Mucosa of descending colon (tissue), 3 donors: ENCODE data around the gene SPTBN4. TPM values are rescaled to one million over a fixed set of nuclear protein-coding genes. Genes with fewer than 3 reads are reported as not detected.
A peak's percentile ranks its signal among the peaks of the same experiment; 100 is the strongest.

Source experiments
- ATAC-seq: fragments of 200-7000 bp; cut with Tn5 transposase; one replicate; pipeline ENCODE4 v1.9.1; 2020; ENCODE audit warnings: mild to moderate bottlenecking, moderate library complexity
- DNase-seq, 3 donors: peaks; one replicate each; pipeline ENCODE4 v3.0.0-alpha.2; 2020
- H3K36me3 ChIP-seq: fragments of 200-600 bp; one replicate; pipeline ENCODE4 v1.8.0; 2021; ENCODE audit warnings: low read depth, mild to moderate bottlenecking
- H3K4me1 ChIP-seq: fragments of 200-600 bp; one replicate; pipeline ENCODE4 v1.8.0; 2021; ENCODE audit warnings: low read depth, mild to moderate bottlenecking
- H3K4me3 ChIP-seq: fragments of 200-600 bp; one replicate; pipeline ENCODE4 v1.8.0; 2021; ENCODE audit warnings: mild to moderate bottlenecking
- H3K9me3 ChIP-seq: fragments of 200-600 bp; one replicate; pipeline ENCODE4 v1.8.0; 2021; ENCODE audit warnings: mild to moderate bottlenecking
- intact Hi-C, 2 donors: fragments of 100-400 bp; cut with DNase I in 1 of 2; cut with micrococcal nuclease in 1 of 2; formaldehyde crosslinking; loops; one replicate each; pipeline versions ENCODE4 v1.11.0 to v1.11.1; 2022; cut with DNase I, micrococcal nuclease
- total RNA-seq, 3 donors: library from RNA; stranded (reverse); fragmentation: NEBNext Ultra II Directional in 2 of 3; extraction: Animal tissue kit (Norgen Biotek cat#: 25700) in 2 of 3; gene quantifications; one replicate each; pipeline versions ENCODE4 v1.2.1 to v1.2.4, GENCODE V29; 2021 to 2023
- TF ChIP-seq, protein P1 (sequence below): fragments of 200-600 bp; IDR thresholded peaks from one replicate; pipeline ENCODE4 v1.8.0; 2022; ENCODE audit warnings: antibody characterized with exemption, mild to moderate bottlenecking
- donor health status: DM: no; HTN: no; CAD: no; lungs with moderate emphysema.
- donor health status: DM: no; HTN: no; CAD: no.
- donor health status: DM: no; HTN: yes; CAD: no.

The SPTBN4 gene
- total RNA-seq, 3 donors from 2014 or later: 0.29 to 4.1 (median 0.82) TPM

DNA sequence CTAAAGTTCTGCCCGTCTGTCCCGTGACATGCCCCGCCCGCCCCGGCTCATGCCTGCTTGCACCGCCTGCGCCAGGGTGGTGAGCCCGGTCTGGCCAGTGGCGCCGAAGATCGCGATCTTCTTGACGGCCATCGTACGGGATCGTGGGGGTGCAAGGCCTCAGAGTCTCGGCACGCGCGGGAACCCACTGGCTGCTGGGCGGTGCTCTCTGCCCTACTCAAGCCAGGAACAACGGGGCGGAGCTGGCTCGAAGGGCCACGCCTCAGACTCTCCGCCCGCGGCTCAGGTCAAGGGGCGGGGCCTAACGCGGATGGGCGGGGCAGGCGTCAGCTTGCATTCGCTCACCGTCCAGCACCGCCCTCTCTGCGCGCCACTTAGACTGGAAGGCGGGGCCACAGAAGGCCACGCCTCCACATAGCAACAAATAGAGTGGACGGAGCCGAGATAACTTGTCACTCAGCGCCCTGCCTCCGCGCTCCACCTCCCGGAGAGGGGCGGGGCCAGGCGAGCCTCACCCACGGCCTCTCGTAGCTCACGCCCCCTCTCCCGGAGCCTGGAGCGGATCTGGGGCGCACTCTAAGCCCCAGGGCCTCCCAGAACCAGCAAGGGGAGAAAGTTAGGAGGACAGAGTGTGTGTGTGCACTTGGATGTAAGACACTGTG, 1.1 kb upstream of the SPTBN4 start, which contains the start of gene BLVRB:
Gene BLVRB, minus strand, starts transcription at position 189 of the 662 bp plus-strand sequence. Its CDS starts 57 bp downstream, at position 132.
- Histone ChIP-seq H3K4me1 (peaks cover 27% of the 10 kb centered on the region), H3K4me3 (peak within 1 kb of the TSS; percentile 64), H3K36me3 (peaks cover 4% of the 10 kb centered on the region), H3K9me3 (no peaks in the 10 kb centered on the region)
- ATAC-seq (peak; percentile 94), DNase-seq (peak; percentile 100)
- TF ChIP-seq, protein P1, sequence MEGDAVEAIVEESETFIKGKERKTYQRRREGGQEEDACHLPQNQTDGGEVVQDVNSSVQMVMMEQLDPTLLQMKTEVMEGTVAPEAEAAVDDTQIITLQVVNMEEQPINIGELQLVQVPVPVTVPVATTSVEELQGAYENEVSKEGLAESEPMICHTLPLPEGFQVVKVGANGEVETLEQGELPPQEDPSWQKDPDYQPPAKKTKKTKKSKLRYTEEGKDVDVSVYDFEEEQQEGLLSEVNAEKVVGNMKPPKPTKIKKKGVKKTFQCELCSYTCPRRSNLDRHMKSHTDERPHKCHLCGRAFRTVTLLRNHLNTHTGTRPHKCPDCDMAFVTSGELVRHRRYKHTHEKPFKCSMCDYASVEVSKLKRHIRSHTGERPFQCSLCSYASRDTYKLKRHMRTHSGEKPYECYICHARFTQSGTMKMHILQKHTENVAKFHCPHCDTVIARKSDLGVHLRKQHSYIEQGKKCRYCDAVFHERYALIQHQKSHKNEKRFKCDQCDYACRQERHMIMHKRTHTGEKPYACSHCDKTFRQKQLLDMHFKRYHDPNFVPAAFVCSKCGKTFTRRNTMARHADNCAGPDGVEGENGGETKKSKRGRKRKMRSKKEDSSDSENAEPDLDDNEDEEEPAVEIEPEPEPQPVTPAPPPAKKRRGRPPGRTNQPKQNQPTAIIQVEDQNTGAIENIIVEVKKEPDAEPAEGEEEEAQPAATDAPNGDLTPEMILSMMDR: no peak
- intact Hi-C loops: no loop called here

DNA sequence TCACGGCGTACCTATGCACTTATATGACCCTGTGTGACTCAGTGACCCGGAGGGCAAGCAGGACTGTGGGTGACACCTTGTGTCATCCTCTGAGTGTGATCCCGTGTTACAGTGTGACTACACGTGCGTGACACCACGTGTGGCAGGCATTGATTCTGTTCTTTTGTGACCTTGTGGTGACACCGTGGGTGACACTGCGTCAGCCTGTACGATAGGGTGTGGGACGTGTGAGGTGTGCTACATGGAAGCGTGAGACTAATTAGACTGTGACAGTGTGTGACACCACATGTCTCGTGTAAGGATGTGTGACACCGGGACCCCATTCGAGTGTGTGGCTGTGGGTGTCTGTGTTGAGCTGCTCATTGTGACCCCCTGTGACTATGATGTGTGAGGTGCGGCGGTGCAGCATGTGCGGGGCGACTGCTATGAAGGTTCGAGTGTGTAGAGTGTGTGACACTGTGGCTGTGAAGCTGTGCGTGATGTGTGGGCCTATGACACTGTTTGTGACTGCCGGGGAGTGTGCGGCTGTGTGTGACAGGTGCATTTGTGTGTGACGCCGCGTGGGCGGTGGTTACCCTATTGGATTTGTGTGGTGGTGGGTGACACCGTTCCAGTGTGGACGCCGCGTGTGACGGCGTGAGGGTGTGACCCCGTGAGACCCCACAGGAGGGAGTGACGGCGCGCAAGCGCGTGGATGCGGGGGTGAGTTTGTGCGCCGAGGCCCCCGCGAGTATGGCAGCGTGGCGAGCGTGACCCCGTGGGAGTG, 399 bp upstream of the SPTBN4 start:
- Histone ChIP-seq H3K4me3 (peak overlapping the region; percentile 64), H3K9me3 (no peaks in the 10 kb centered on the region), H3K36me3 (peaks cover 4% of the 10 kb centered on the region), H3K4me1 (peaks cover 24% of the 10 kb centered on the region)
- TF ChIP-seq, protein P1: no peak
- peak; percentile 50 for ATAC-seq
- intact Hi-C loops: no loop called here
- DNase-seq: peak in 2 of 3 donors; percentile 63 to 77

DNA sequence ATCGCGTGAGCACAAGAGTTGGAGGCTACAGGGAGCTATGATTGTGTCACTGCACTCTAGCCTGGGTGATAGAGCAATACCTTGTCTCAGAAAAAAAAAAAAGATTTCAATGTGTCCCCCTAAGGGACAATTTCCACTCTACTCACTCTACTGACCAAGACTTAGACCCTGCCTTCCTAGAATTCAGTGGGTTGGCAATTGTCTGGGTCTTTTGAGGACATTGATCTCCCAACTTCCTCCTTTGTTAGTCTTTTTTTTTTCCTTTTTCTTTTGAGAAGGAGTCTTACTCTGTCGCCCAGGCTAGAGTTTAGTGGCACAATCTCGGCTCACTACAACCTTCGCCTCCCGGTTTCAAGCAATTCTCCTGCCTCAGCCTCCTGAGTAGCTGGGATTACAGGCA, 2.2 kb downstream of the SPTBN4 start:
- Histone ChIP-seq H3K9me3 (no peaks in the 10 kb centered on the region), H3K36me3 (peaks cover 4% of the 10 kb centered on the region), H3K4me1 (peaks cover 24% of the 10 kb centered on the region), H3K4me3 (no peak overlapping the region)
- TF ChIP-seq, protein P1: no peak
- ATAC-seq (no peak), DNase-seq (no peak)
- intact Hi-C loops: no loop called here

DNA sequence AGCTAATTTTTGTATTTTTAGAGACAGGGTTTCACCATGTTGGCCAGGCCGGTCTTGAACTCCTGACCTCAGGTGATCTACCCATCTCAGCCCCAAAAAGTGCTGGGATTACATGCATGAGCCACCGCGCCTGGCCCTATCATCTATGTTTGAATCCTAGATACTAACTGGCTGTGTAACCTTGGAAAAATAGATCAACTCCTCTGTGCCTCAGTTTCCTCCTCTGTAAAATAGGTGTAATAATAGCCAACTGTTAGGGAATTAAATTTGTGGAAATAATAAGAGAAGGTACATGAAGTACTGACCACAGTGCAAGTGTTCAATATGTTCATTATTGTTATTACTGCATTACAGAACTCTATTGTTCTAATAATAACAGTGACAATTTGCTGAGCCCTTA, 4.3 kb downstream of the SPTBN4 start:
- no peaks in the 10 kb centered on the region for H3K9me3 ChIP-seq
- intact Hi-C loops: no loop called here
- H3K4me3 ChIP-seq: no peak overlapping the region
- TF ChIP-seq, protein P1: no peak
- no peaks in the 10 kb centered on the region for H3K36me3 ChIP-seq
- H3K4me1 ChIP-seq: peaks cover 11% of the 10 kb centered on the region
- DNase-seq (no peak), ATAC-seq (no peak)

DNA sequence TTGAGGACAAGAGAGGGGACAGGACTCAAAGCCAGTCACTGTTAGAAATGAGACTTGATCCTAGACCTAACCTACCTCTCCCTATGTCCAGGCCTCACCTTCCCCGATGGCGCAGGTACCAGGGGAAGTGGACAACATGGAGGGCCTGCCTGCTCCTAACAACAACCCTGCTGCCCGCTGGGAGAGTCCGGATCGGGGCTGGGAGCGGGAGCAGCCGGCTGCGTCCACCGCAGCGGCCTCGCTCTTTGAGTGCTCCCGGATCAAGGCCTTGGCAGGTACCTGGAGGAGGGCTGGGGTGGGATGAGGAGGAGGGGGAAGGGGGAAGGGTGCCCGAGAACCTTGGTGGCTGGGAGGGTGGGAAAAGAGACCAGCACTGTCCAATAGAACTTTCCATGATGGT, 5.7 kb downstream of the SPTBN4 start:
- ATAC-seq (no peak), DNase-seq (no peak)
- H3K9me3 ChIP-seq: no peaks in the 10 kb centered on the region
- H3K36me3 ChIP-seq: no peaks in the 10 kb centered on the region
- no peaks in the 10 kb centered on the region for H3K4me1 ChIP-seq
- no peak overlapping the region for H3K4me3 ChIP-seq
- TF ChIP-seq, protein P1: no peak
- intact Hi-C loops: no loop called here
